Activated CD8-positive, alpha-beta memory T cell treated with anti-CD3 and anti-CD28 coated beads for 1 hour (primary cell): ENCODE measurements around the gene GPR162.

ENCODE experiments used
- DNase-seq, 2 donors: peaks; one replicate each; pipeline ENCODE4 v3.0.0-alpha.2; 2020; ENCODE audit warnings: low read depth in 1 of 2; ENCODE audit errors: extremely low read depth in 1 of 2

GPR162 gene

GRCh38 chr12:6821591-6822425 lies at the start of gene GPR162:
Gene GPR162 (plus strand): TSS chr12:6821821. CDS start chr12:6823899, 2,078 bp downstream.
- no peak for DNase-seq

GRCh38 chr12:6772331-6772695 lies 49.3 kb upstream of the GPR162 start, which contains the start of gene LAG3:
Gene LAG3 (plus strand): TSS chr12:6772520. CDS start chr12:6772853, 333 bp downstream.
- no peak for DNase-seq

- DNase-seq: no peak
Observed at GRCh38 chr12:6772726-6773589, 48.7 kb upstream of the GPR162 start.

GRCh38 chr12:6773590-6774351 lies 47.9 kb upstream of the GPR162 start:
- no peak for DNase-seq

GRCh38 chr12:6774499-6775062 lies 47.0 kb upstream of the GPR162 start:
- DNase-seq: no peak

GRCh38 chr12:6775185-6776174 lies 46.1 kb upstream of the GPR162 start:
- DNase-seq: no peak

GRCh38 chr12:6777386-6777785 lies 44.2 kb upstream of the GPR162 start:
- no peak for DNase-seq

- DNase-seq: no peak
Observed at GRCh38 chr12:6778217-6778573, 43.4 kb upstream of the GPR162 start.

GRCh38 chr12:6778574-6779550 lies 42.8 kb upstream of the GPR162 start:
- peak; percentile 74 to 81 for DNase-seq

- DNase-seq: no peak
Observed at GRCh38 chr12:6779708-6780432, 41.8 kb upstream of the GPR162 start.

- DNase-seq: no peak
Observed at GRCh38 chr12:6780573-6780972, 41.0 kb upstream of the GPR162 start.

GRCh38 chr12:6782119-6782518 lies 39.5 kb upstream of the GPR162 start:
- no peak for DNase-seq

GRCh38 chr12:6782850-6783566 lies 38.6 kb upstream of the GPR162 start:
- DNase-seq: no peak

GRCh38 chr12:6783828-6784227 lies 37.8 kb upstream of the GPR162 start:
- DNase-seq: no peak

- DNase-seq: no peak
Observed at GRCh38 chr12:6784296-6784695, 37.3 kb upstream of the GPR162 start.

GRCh38 chr12:6784761-6785160 lies 36.9 kb upstream of the GPR162 start:
- no peak for DNase-seq

GRCh38 chr12:6786416-6787094 lies 35.1 kb upstream of the GPR162 start:
- DNase-seq: no peak
